ENCODE measurements around the gene ANKRD13B. TPM values are rescaled to one million over a fixed set of nuclear protein-coding genes. Genes with fewer than 3 reads are reported as not detected.

ANKRD13B gene
- polyA plus RNA-seq, 1 donor (not counting 4 experiments of a cell fraction or from before 2014, with no cell fraction given) = 3.7 TPM

DNA sequence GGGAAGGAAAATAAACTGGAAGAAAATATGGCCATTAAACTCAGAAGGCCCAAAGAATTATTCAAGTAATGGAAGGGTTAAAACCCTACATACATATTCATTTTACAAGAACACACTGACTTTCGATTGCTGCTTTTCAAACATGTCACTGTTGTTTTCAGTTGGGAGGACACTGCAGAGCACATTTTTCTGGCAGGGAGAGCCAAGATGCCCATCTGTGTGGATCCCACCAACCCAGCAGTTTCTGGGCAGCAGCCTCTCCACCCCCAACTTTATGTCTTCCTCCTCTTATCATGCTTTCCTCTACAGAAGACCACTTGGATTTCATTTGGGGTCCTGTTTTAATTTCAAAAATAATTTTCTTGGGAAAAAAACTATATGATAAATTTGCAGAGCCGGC lies 36.9 kb downstream of the ANKRD13B start:
- dilution Hi-C loops (cut with MboI; ENCODE audit: extremely low pct_ligation_motif_present, low sequenced_read_pairs) = loop anchor here (10.0 kb wide), 1 partner anchor 285 kb away; no protein-coding TSS in a partner anchor
- Histone ChIP-seq H3K4me2 (ENCODE audit: control insufficient read depth, extremely low read depth, insufficient read depth, low read depth, low read length) (no peak overlapping the region), H3K27ac (ENCODE audit: control insufficient read depth, insufficient read depth, low read length) (no peak overlapping the region), H3K9me1 (ENCODE audit: control insufficient read depth, extremely low read depth, insufficient read depth, low read length) (no peaks in the 10 kb centered on the region), H3K9me3 (ENCODE audit: control insufficient read depth, low read depth, low read length) (no peaks in the 10 kb centered on the region), H3K36me3 (ENCODE audit: control insufficient read depth in 2 of 2, extremely low read depth in 1 of 2, insufficient read depth in 2 of 2, low read length in 2 of 2) (peaks cover 9 to 14% of the 10 kb centered on the region in 2 experiments), H3K27me3 (ENCODE audit: control insufficient read depth, extremely low read depth, insufficient read depth, low read length) (no peaks in the 10 kb centered on the region), H3K4me1 (ENCODE audit: control insufficient read depth, extremely low read depth, insufficient read depth, low read length) (peaks cover 12% of the 10 kb centered on the region), H4K20me1 (ENCODE audit: control insufficient read depth, extremely low read depth, insufficient read depth, low read length) (no peaks in the 10 kb centered on the region), H3K9ac (ENCODE audit: control insufficient read depth, extremely low read depth, insufficient read depth, low read length) (no peak overlapping the region), H3K4me3 (ENCODE audit: control insufficient read depth in 2 of 3, extremely low read depth in 1 of 3, insufficient read depth in 2 of 3, low read depth in 1 of 3, low read length in 3 of 3) (no peak overlapping the region), H3K79me2 (ENCODE audit: control insufficient read depth, insufficient read depth, low read length) (no peaks in the 10 kb centered on the region), H2AFZ (ENCODE audit: control insufficient read depth, low read length) (no peak overlapping the region)
- FAIRE-seq = no peak
- no peak for TF ChIP-seq EZH2 (IDR thresholded peaks at IDR 0.05; ENCODE audit: low read length)
- TF ChIP-seq, protein P1, sequence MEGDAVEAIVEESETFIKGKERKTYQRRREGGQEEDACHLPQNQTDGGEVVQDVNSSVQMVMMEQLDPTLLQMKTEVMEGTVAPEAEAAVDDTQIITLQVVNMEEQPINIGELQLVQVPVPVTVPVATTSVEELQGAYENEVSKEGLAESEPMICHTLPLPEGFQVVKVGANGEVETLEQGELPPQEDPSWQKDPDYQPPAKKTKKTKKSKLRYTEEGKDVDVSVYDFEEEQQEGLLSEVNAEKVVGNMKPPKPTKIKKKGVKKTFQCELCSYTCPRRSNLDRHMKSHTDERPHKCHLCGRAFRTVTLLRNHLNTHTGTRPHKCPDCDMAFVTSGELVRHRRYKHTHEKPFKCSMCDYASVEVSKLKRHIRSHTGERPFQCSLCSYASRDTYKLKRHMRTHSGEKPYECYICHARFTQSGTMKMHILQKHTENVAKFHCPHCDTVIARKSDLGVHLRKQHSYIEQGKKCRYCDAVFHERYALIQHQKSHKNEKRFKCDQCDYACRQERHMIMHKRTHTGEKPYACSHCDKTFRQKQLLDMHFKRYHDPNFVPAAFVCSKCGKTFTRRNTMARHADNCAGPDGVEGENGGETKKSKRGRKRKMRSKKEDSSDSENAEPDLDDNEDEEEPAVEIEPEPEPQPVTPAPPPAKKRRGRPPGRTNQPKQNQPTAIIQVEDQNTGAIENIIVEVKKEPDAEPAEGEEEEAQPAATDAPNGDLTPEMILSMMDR (optimal IDR thresholded peaks at IDR 0.05 in 1 of 3, IDR thresholded peaks at IDR 0.05 in 1 of 3, conservative IDR thresholded peaks at IDR 0.05 in 1 of 3; ENCODE audit: extremely low read depth in 1 of 3, insufficient read depth in 2 of 3, low read length in 3 of 3) = no peak
- DNase-seq (ENCODE audit: low read depth, low spot score) = no peak

DNA sequence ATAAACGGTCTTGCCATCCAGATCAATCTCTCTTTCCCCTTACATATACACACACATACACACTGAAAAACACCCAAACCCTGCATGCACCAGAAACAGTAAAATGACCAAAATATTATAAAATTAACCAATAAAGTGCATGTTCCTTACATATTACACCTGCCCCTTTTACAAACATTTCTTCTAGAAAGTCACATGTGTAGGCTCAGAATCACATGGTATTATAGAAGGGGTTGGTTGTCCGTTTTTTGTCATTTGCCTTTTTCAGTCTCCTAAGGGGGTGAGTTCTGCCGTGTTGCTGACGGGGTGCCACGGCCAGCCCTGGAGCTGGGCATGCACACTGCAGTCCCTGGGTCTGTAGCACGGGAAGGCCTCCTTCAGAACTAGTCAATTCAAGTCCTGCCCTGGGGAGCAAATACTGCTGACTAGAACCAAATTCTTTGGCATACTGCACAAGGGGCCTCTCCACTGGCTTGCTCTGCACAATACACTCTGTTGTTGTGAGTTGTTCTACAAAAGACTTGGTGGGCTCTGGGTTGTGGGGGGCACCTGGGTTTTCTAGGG lies 37.8 kb downstream of the ANKRD13B start:
- no peaks in the 10 kb centered on the region for H3K9me1 ChIP-seq (ENCODE audit: control insufficient read depth, extremely low read depth, insufficient read depth, low read length)
- no peaks in the 10 kb centered on the region for H3K27me3 ChIP-seq (ENCODE audit: control insufficient read depth, extremely low read depth, insufficient read depth, low read length)
- H3K9me3 ChIP-seq (ENCODE audit: control insufficient read depth, low read depth, low read length) = no peaks in the 10 kb centered on the region
- H3K4me2 ChIP-seq (ENCODE audit: control insufficient read depth, extremely low read depth, insufficient read depth, low read depth, low read length) = no peak overlapping the region
- no peaks in the 10 kb centered on the region for H4K20me1 ChIP-seq (ENCODE audit: control insufficient read depth, extremely low read depth, insufficient read depth, low read length)
- dilution Hi-C loops (cut with MboI; ENCODE audit: extremely low pct_ligation_motif_present, low sequenced_read_pairs) = no loop called here
- TF ChIP-seq EZH2 (IDR thresholded peaks at IDR 0.05; ENCODE audit: low read length) = no peak
- TF ChIP-seq, protein P1 (optimal IDR thresholded peaks at IDR 0.05 in 1 of 3, IDR thresholded peaks at IDR 0.05 in 1 of 3, conservative IDR thresholded peaks at IDR 0.05 in 1 of 3; ENCODE audit: extremely low read depth in 1 of 3, insufficient read depth in 2 of 3, low read length in 3 of 3) = no peak
- no peaks in the 10 kb centered on the region for H3K79me2 ChIP-seq (ENCODE audit: control insufficient read depth, insufficient read depth, low read length)
- H3K27ac ChIP-seq (ENCODE audit: control insufficient read depth, insufficient read depth, low read length) = no peak overlapping the region
- no peak overlapping the region for H3K9ac ChIP-seq (ENCODE audit: control insufficient read depth, extremely low read depth, insufficient read depth, low read length)
- no peak for DNase-seq (ENCODE audit: low read depth, low spot score)
- FAIRE-seq = no peak
- peaks cover 9 to 14% of the 10 kb centered on the region in 2 experiments for H3K36me3 ChIP-seq (ENCODE audit: control insufficient read depth in 2 of 2, extremely low read depth in 1 of 2, insufficient read depth in 2 of 2, low read length in 2 of 2)
- H3K4me1 ChIP-seq (ENCODE audit: control insufficient read depth, extremely low read depth, insufficient read depth, low read length) = peaks cover 3% of the 10 kb centered on the region
- H2AFZ ChIP-seq (ENCODE audit: control insufficient read depth, low read length) = no peak overlapping the region
- no peak overlapping the region for H3K4me3 ChIP-seq (ENCODE audit: control insufficient read depth in 2 of 3, extremely low read depth in 1 of 3, insufficient read depth in 2 of 3, low read depth in 1 of 3, low read length in 3 of 3)
